HL-60 (cell line): Measurements from ENCODE around the gene SDS.
A peak's percentile ranks its signal among the peaks of the same experiment; 100 is the strongest.
"Not testable (repeated sequence)": the region's sequence is repeated elsewhere in the genome, so short reads cannot be mapped to it uniquely, and the experiment has no call there.

Experiments used
- DNase-seq, 2 experiments: peaks; one replicate each; pipeline ENCODE4 v3.0.0-alpha.2; 2010 to 2020; ENCODE audit warnings: low read depth in 1 of 2, low spot score in 1 of 2
- H3K27ac ChIP-seq: fragments of 250-450 bp; sonication (Bioruptor Pico); replicated peaks from 2 replicates; pipeline ENCODE4 v1.5.1; 2020; ENCODE audit warnings: mild to moderate bottlenecking, moderate library complexity
- H3K27me3 ChIP-seq: fragments of 250-450 bp; sonication (Bioruptor Pico); 2 replicates; pipeline ENCODE4 v1.5.1; 2021; ENCODE audit warnings: mild to moderate bottlenecking, moderate library complexity; ENCODE audit not compliant: insufficient read depth, poor library complexity, severe bottlenecking
- H3K4me3 ChIP-seq: replicated peaks from 2 replicates; pipeline ENCODE4 v1.5.1; 2011; ENCODE audit warnings: mild to moderate bottlenecking, control low read depth, low read length; ENCODE audit not compliant: insufficient read depth
- CTCF ChIP-seq: IDR thresholded peaks from one replicate; pipeline ENCODE4 v1.5.1; 2011; ENCODE audit warnings: low read length, control low read depth, inconsistent platforms; ENCODE audit not compliant: insufficient read depth
- GABPA ChIP-seq: IDR thresholded peaks from 2 replicates; pipeline ENCODE4 v1.6.1; 2012; ENCODE audit warnings: low read depth
- POLR2AphosphoS5 ChIP-seq: IDR thresholded peaks from 2 replicates; pipeline ENCODE4 v1.6.1; 2012; ENCODE audit warnings: low read depth
- REST ChIP-seq: IDR thresholded peaks from 2 replicates; pipeline ENCODE4 v1.6.1; 2012; ENCODE audit warnings: low read depth; ENCODE audit not compliant: insufficient replicate concordance
- SPI1 ChIP-seq: IDR thresholded peaks from 2 replicates; pipeline ENCODE4 v1.6.1; 2012; ENCODE audit warnings: low read depth, mild to moderate bottlenecking, borderline replicate concordance

The SDS gene

GRCh38 chr12:113359133-113359938 is 44.4 kb downstream of the SDS start:
- TF ChIP-seq SPI1 (no peak), CTCF (no peak), GABPA (no peak), POLR2AphosphoS5 (no peak), REST (no peak)
- DNase-seq: no peak
- H3K27ac ChIP-seq: no peak overlapping the region
- H3K27me3 ChIP-seq: no peaks in the 10 kb centered on the region
- peak overlapping the region; percentile 87 for H3K4me3 ChIP-seq

GRCh38 chr12:113358381-113359132 is 45.1 kb downstream of the SDS start, which contains the start of gene PLBD2:
TSS of gene PLBD2 (plus strand) at chr12:113358587. CDS start at chr12:113358601, 14 bp downstream.
- H3K4me3 ChIP-seq: peak within 1 kb of the TSS; percentile 87
- DNase-seq: peak; percentile 90 to 91
- no peaks in the 10 kb centered on the region for H3K27me3 ChIP-seq
- H3K27ac ChIP-seq: peak within 1 kb of the TSS; percentile 48
- TF ChIP-seq POLR2AphosphoS5 (no peak), SPI1 (peak; percentile 33; the same call in 1 of the 2 replicates), REST (peak; percentile 92), GABPA (no peak)

GRCh38 chr12:113354192-113354591 is 49.5 kb downstream of the SDS start:
- not testable (repeated sequence) for H3K4me3 ChIP-seq, H3K27me3 ChIP-seq, DNase-seq, H3K27ac ChIP-seq

GRCh38 chr12:113351089-113351488 is 52.6 kb downstream of the SDS start:
- TF ChIP-seq POLR2AphosphoS5: no peak
- no peak for TF ChIP-seq REST
- TF ChIP-seq GABPA: no peak
- TF ChIP-seq SPI1: no peak
- no peak for TF ChIP-seq CTCF
- Histone ChIP-seq H3K4me3 (no peak overlapping the region), H3K27ac (no peak overlapping the region), H3K27me3 (no peaks in the 10 kb centered on the region)
- DNase-seq: no peak
